SK-N-MC (cell line): Measurements from ENCODE around the gene RIMBP2.

Source experiments
- EZH2 ChIP-seq: fragments of 200-600 bp; sonication (generic); IDR thresholded peaks from one replicate; pipeline ENCODE4 v1.6.1; 2017; ENCODE audit warnings: antibody characterized with exemption
- FOXP2 ChIP-seq: optimal IDR thresholded peaks from 2 replicates; pipeline ENCODE3; 2011; ENCODE audit warnings: mild to moderate bottlenecking, moderate library complexity; ENCODE audit not compliant: insufficient read depth; ENCODE audit errors: extremely low read length, control extremely low read depth
- POLR2AphosphoS5 ChIP-seq: IDR thresholded peaks from 2 replicates; pipeline ENCODE4 v1.6.1; 2012; ENCODE audit warnings: mild to moderate bottlenecking, low read depth, low read length, borderline replicate concordance

DNA sequence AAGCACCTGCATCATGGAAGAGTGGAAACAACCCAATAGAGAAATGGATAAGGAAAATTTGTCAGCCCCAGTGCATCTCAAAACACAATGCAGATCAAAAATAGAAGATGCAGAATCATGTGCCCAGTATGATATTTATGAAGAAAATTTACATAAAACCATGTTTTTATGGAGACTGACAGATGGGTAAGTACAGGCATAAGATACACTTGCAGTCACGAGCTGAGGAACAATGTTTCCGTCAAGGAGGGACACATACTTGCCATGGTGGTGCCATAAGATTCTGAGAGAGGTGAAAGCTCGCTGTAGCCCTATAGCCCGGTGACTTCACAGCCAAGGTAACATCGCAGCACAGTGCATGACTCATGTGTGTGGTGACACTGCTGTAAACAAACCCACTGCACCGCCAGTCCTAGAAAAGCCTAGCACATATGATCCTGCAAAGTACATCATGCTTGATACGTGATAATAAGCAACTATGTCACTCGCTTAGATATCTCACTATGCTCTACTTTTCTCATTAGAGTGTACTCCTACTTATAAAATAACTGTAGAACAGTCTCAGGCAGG, 112.6 kb downstream of the RIMBP2 start:
- TF ChIP-seq EZH2 (no peak), POLR2AphosphoS5 (no peak), FOXP2 (no peak)
